GM18520 (cell line): ENCODE measurements around the gene DSG3.

Source experiments
- ATAC-seq: cut with Tn5 transposase; IDR thresholded peaks from one replicate; pipeline ENCODE4 v1.9.1; 2021; ENCODE audit not compliant: unreplicated experiment

Gene DSG3

DNA sequence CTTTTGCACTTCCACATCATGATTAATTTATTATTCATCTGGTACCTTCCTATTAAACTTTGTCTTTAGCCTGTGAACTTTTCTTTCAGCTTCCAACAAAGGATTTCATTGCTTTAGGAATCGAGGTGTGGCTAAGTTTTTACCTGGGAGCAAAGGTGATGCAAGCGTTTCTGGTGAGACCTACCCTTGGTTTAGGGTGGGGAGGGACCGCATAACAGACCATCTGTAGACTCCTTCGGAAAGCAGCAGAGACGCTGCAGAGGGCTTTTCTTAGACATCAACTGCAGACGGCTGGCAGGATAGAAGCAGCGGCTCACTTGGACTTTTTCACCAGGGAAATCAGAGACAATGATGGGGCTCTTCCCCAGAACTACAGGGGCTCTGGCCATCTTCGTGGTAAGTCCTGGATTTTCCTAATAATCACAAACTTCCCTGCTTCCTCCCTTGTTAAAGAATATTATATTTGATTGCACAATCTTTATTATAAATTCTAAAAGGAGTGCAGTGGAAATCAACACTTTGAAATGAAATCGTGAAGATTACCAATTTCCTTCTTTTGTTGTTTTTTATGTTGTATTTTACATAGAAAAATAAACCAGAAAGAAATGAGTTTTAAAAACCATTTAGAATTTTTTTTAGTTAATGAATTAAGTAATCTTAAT is at the start of gene DSG3:
Gene DSG3, plus strand, starts transcription at position 212 of the 662 bp plus-strand sequence. Its CDS starts 137 bp downstream, at position 349.
- ATAC-seq: no peak

GRCh38 chr18:31398191-31398590 is 49.4 kb upstream of the DSG3 start:
- ATAC-seq: no peak

DNA sequence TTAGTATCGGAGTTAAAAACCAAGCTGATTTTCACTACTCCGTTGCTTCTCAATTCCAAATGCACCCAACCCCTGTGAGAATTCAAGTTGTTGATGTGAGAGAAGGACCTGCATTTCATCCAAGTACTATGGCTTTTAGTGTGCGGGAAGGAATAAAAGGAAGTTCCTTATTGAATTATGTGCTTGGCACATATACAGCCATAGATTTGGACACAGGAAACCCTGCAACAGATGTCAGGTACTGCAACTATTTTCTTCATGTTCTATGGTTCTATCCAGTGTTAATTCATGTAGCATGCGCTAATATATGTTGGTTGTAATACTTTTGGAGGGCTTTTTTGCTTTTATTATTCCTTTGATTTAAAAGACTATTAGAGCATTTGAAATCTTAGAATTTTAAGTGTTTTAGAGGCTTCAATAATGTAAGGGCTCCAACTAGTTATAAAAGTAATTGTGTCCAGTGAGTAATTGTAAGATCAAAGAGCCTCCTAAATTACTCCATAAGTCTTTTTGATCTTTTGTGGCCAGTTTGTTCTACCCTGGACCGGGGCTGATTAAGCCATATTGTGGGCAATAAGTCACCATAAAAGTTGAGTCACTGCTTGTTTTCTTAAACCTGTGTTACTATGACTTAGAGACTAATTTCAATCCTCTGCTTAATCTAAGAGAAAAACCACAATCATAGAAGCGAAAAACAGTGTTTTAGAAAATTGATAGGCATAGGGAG is 48.1 kb upstream of the DSG3 start:
- ATAC-seq: no peak

- ATAC-seq: no peak
Observed at GRCh38 chr18:31401156-31402025, 46.1 kb upstream of the DSG3 start.

- no peak for ATAC-seq
Observed at GRCh38 chr18:31402026-31402373, 45.5 kb upstream of the DSG3 start.

- no peak for ATAC-seq
Observed at GRCh38 chr18:31403409-31403808, 44.1 kb upstream of the DSG3 start.

DNA sequence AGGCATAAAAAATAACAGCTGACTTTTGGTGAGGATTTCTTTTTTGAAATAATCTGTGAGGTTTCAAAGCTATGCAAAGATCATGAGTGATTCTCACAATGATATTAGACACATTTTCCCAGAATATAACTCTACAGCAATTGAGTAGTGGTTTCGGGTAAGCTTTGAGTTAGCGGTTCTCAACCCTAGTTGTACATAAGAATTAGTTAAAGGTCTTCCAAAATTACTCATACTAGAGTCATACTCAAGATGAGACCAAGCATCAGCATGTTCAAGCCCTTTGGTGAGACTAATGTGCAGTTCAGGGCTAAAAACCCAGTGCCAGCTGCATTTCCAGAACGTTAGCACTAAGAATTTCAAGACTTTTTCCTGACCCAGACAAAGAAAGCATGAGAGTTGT is 39.9 kb upstream of the DSG3 start:
- ATAC-seq: no peak

DNA sequence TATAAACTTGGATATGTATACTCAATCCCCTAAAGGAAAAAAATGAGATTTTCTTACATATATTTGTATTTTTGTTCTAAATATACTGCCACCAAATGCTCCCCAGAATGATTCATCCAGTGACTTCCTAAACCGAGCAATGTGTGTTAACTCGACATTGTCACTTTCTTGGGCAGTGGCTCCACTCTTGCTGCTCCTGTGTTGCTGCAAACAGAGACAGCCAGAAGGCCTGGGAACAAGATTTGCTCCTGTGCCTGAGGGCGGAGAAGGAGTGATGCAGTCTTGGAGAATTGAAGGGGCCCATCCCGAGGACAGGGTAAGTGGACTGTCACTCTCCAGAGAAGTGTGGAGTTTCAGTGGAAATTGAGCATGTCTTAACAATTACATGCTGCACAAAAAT is 38.3 kb upstream of the DSG3 start:
- no peak for ATAC-seq

DNA sequence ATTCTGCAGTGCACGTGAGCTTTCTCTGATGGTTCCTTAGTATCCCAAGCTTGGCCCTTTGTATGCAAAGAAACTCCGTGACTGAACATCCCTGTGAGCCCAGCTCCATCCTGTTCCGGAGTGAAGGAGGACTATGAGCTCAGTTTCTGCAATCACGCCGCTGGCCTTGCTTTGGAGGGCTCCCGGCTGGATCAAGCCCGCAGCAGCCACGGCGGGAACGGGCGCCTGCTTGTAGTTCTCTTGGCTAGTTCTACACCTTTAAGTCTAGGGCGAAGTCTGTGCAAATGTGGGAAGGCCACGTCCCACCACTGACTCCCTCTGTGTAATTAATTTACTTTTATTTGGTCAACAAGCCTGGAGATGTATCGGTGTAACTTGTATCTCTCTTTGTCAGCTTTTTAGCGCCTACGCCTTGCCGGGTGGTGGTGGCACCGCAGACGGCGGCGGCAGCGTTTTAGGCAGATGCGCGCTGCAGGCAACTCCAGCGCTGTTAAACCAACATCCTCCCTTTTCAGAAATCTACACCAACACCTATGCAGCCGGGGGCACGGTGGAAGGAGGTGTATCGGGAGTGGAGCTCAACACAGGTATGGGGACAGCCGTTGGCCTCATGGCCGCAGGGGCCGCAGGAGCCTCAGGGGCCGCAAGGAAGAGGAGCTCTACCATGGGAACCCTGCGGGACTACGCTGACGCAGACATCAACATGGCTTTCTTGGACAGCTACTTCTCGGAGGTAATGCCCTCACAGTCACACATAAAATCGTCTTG is 36.6 kb upstream of the DSG3 start:
- ATAC-seq: no peak

DNA sequence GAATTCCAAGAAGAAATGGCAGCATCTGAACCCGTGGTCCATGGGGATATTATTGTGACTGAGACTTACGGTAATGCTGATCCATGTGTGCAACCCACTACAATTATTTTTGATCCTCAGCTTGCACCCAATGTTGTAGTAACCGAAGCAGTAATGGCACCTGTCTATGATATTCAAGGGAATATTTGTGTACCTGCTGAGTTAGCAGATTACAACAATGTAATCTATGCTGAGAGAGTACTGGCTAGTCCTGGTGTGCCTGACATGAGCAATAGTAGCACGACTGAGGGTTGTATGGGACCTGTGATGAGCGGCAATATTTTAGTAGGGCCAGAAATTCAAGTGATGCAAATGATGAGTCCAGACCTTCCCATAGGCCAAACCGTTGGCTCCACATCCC is 34.4 kb upstream of the DSG3 start:
- ATAC-seq: no peak

- no peak for ATAC-seq
Observed at GRCh38 chr18:31417850-31418249, 29.7 kb upstream of the DSG3 start.

GRCh38 chr18:31419457-31419932 is 28.0 kb upstream of the DSG3 start:
- ATAC-seq: no peak

GRCh38 chr18:31420032-31420431 is 27.5 kb upstream of the DSG3 start:
- no peak for ATAC-seq

GRCh38 chr18:31420524-31420923 is 27.0 kb upstream of the DSG3 start:
- ATAC-seq: no peak

DNA sequence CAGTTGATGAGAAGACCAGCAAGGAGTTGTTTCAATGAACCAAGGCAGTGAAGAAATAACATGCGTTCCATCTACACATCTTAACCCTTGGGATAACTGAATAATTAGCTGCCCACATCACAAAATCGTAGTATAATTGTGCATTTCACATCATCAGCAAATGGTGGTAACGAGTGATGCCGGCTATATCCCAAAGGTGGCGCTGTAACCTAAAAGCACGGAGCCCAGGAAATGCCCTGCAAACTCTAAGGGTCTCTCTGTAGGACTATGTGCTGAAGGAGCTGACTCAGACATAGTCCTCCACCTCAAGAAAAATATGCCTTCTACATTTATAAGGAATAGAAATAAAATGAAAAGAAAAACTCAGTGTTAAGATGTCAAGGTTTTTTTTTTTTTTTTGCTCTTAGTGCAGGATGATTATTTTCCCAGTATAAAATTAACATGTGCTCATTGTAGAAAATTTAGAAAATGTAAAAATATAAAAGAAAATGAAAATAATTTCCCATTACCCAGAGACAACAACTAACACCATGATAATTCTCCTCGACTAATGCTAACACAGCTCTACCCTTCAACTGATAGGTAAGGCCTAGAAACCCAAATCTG is 23.1 kb upstream of the DSG3 start:
- ATAC-seq: no peak

- ATAC-seq: no peak
Observed at GRCh38 chr18:31426021-31426420, 21.5 kb upstream of the DSG3 start.

DNA sequence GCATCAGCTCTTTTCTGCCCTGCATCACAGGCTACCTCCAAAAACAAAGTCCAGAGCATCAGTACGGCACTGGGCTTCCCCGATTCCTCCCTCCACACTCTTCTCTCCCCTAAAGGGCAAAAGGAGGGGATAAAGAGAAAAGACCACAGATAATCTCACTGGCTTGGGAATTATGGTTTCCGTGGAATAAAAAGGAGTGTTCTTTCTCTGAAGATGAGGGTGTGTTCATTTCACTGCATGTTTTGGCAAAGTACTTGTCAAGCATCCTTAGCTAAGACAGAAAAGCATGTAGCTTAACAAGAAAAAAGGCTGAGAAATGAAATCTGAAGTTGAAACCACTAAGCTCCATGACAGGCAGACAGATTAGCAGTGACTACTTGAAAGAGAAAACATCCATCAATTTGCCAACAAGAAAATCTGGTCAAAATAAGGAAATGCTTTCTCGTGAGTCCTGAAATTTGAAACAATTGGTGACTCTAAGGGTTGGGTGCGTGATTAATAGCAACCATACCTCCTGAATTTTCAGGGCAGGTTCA is 20.6 kb upstream of the DSG3 start:
- no peak for ATAC-seq

DNA sequence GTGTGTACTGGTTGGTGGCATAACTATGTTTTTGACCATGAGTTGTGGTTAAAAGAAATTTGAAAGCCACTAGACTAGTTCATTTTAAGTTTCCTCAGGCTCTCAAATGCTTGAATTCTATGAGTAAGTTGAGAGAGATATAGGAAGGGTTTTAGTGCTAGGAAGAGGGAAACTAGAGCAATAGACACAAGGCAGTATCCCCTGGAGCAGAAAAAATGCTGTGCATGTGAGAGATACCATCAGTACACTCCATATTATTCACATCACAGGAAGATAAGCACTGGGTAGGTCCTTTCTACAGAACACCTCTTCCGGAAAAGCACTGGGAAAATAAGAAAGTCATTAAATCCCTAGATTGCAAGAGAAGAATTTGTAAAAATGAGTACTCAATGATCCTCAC is 19.3 kb upstream of the DSG3 start:
- ATAC-seq: no peak

DNA sequence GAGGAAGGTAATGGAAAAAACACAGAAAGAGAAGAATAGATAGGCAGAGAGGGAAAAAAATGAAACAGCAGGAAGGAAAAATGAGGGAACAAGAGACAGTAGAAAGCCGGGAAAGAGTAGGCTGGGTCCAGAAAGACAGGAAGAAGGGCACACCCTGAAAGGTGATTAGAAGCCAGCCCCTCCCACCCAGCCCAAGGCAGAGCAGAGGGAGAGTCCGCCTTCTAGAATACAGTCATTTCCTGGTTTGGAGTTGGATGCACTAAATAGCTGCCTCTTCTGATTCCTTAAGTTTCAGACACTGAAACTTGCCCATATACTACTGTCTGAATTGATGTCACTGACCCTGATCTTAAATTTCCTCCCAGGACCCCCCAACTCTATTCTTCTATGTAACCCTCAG is 17.9 kb upstream of the DSG3 start:
- no peak for ATAC-seq

DNA sequence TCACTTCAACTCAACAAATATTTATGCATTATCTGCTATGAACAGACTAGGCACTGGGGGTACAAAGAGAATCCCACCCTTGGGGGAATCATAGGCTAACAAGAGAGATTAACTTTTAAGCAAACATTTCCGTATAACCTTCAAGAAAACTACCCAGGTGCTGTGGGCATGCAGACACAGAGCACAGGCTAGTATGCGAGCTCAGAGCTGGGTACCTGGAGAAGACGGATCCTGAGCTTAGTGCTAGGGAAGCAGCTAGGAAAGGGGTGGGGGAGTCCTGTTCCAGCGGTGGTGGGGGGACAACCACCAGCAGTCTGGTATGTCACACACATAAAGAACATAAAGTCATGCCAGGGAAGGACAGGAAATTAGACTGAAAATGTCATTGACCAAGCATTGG is 17.5 kb upstream of the DSG3 start:
- ATAC-seq: no peak
